H9 (cell line): ENCODE data around the gene TCFL5. TPM values are rescaled to one million over a fixed set of nuclear protein-coding genes. Genes with fewer than 3 reads are reported as not detected.

Experiments used
- DNase-seq: peaks from one replicate; pipeline ENCODE4 v3.0.0-alpha.2; 2017
- H2AFZ ChIP-seq: one replicate; pipeline ENCODE4 v1.6.1; 2013; ENCODE audit warnings: mild to moderate bottlenecking, low read length, control low read depth, moderate library complexity
- H2AK5ac ChIP-seq: 2 replicates; pipeline ENCODE4 v1.6.1; 2013; ENCODE audit warnings: low read length, control low read depth, mixed read lengths; ENCODE audit not compliant: insufficient read length
- H2BK120ac ChIP-seq: one replicate; pipeline ENCODE4 v1.6.1; 2013; ENCODE audit warnings: low read depth, mild to moderate bottlenecking, low read length, control low read depth, inconsistent platforms; ENCODE audit not compliant: poor library complexity, severe bottlenecking
- H2BK12ac ChIP-seq: 2 replicates; pipeline ENCODE4 v1.6.1; 2013; ENCODE audit warnings: low read length, control low read depth, mixed read lengths, low read depth; ENCODE audit not compliant: insufficient read length
- H2BK15ac ChIP-seq: 2 replicates; pipeline ENCODE4 v1.6.1; 2013; ENCODE audit warnings: low read depth, low read length, control low read depth
- H2BK20ac ChIP-seq: one replicate; pipeline ENCODE4 v1.6.1; 2013; ENCODE audit warnings: low read depth, mild to moderate bottlenecking, low read length, control low read depth, inconsistent platforms; ENCODE audit not compliant: poor library complexity, severe bottlenecking
- H2BK5ac ChIP-seq: 2 replicates; pipeline ENCODE4 v1.6.1; 2013; ENCODE audit warnings: low read length, control low read depth, mixed read lengths; ENCODE audit not compliant: insufficient read length
- H3K14ac ChIP-seq: 2 replicates; pipeline ENCODE4 v1.6.1; 2013; ENCODE audit warnings: low read length, control low read depth; ENCODE audit not compliant: insufficient read depth
- H3K18ac ChIP-seq: 2 replicates; pipeline ENCODE4 v1.6.1; 2013; ENCODE audit warnings: low read depth, mild to moderate bottlenecking, mixed read lengths, low read length, control low read depth; ENCODE audit not compliant: insufficient read length
- H3K23ac ChIP-seq: 2 replicates; pipeline ENCODE4 v1.6.1; 2013; ENCODE audit warnings: low read length, control low read depth, mixed read lengths, low read depth; ENCODE audit not compliant: insufficient read length
- H3K23me2 ChIP-seq: 2 replicates; pipeline ENCODE4 v1.6.1; 2013; ENCODE audit warnings: low read depth, mild to moderate bottlenecking, mixed read lengths, low read length, control low read depth; ENCODE audit not compliant: insufficient read length, poor library complexity, severe bottlenecking
- H3K27ac ChIP-seq: 2 replicates; pipeline ENCODE4 v1.5.1; 2013; ENCODE audit warnings: low read length, control low read depth, mixed read lengths, low read depth; ENCODE audit not compliant: insufficient read length
- H3K27me3 ChIP-seq: 2 replicates; pipeline ENCODE4 v1.6.1; 2013; ENCODE audit warnings: low read length, control low read depth, inconsistent platforms; ENCODE audit not compliant: insufficient read depth
- H3K4ac ChIP-seq: 2 replicates; pipeline ENCODE4 v1.6.1; 2013; ENCODE audit warnings: low read depth, mild to moderate bottlenecking, control low read depth, inconsistent platforms, low read length, moderate library complexity
- H3K4me1 ChIP-seq: 2 replicates; pipeline ENCODE4 v1.6.1; 2013; ENCODE audit warnings: low read length, control low read depth, inconsistent platforms; ENCODE audit not compliant: insufficient read depth
- H3K4me2 ChIP-seq: 2 replicates; pipeline ENCODE4 v1.6.1; 2013; ENCODE audit warnings: low read length, control low read depth, mixed read lengths; ENCODE audit not compliant: insufficient read length, insufficient read depth
- H3K56ac ChIP-seq: 2 replicates; pipeline ENCODE4 v1.6.1; 2013; ENCODE audit warnings: low read depth, mild to moderate bottlenecking, mixed read lengths, low read length, control low read depth; ENCODE audit not compliant: insufficient read length
- H3K79me1 ChIP-seq: 2 replicates; pipeline ENCODE4 v1.6.1; 2013; ENCODE audit warnings: low read depth, mild to moderate bottlenecking, moderate library complexity, low read length, control low read depth, inconsistent platforms; ENCODE audit not compliant: insufficient read depth, poor library complexity, severe bottlenecking
- H3K79me2 ChIP-seq: 2 replicates; pipeline ENCODE4 v1.6.1; 2013; ENCODE audit warnings: low read length, control low read depth, inconsistent platforms; ENCODE audit not compliant: insufficient read depth
- H3K9ac ChIP-seq: 2 replicates; pipeline ENCODE4 v1.6.1; 2013; ENCODE audit warnings: low read length, control low read depth, mixed read lengths; ENCODE audit not compliant: insufficient read length; ENCODE audit errors: extremely low read depth
- H3K9me3 ChIP-seq: one replicate; pipeline ENCODE4 v1.6.1; 2013; ENCODE audit warnings: low read depth, low read length, inconsistent platforms; ENCODE audit not compliant: control insufficient read depth
- H3T11ph ChIP-seq: one replicate; pipeline ENCODE4 v1.6.1; 2013; ENCODE audit warnings: mild to moderate bottlenecking, low read length, control low read depth, inconsistent platforms
- H4K20me1 ChIP-seq: one replicate; pipeline ENCODE4 v1.6.1; 2013; ENCODE audit not compliant: control insufficient read depth, insufficient read length, insufficient read depth
- H4K5ac ChIP-seq: 2 replicates; pipeline ENCODE4 v1.6.1; 2013; ENCODE audit warnings: low read depth, mild to moderate bottlenecking, mixed read lengths, low read length, control low read depth; ENCODE audit not compliant: insufficient read length
- H4K8ac ChIP-seq: replicated peaks from 2 replicates; pipeline ENCODE4 v1.6.1; 2013; ENCODE audit warnings: low read length, control low read depth, mixed read lengths, low read depth; ENCODE audit not compliant: insufficient read length
- H4K91ac ChIP-seq: 2 replicates; pipeline ENCODE4 v1.6.1; 2013; ENCODE audit warnings: low read depth, mild to moderate bottlenecking, moderate library complexity, mixed read lengths, low read length, control low read depth; ENCODE audit not compliant: insufficient read length
- H3K27ac Mint-ChIP-seq, 3 experiments: 2 replicates in 2 of 3; 3 replicates in 1 of 3; pipeline ENCODE4 v1.8.0; 2020 to 2021; ENCODE audit warnings: mixed read lengths in 3 of 3, mild to moderate bottlenecking in 1 of 3, moderate library complexity in 1 of 3
- H3K27me3 Mint-ChIP-seq: 2 replicates; pipeline ENCODE4 v1.8.0; 2021; ENCODE audit warnings: low read depth, mild to moderate bottlenecking, moderate library complexity, mixed read lengths
- H3K36me3 Mint-ChIP-seq, 3 experiments: 2 replicates in 2 of 3; 3 replicates in 1 of 3; pipeline ENCODE4 v1.8.0; 2020 to 2021; ENCODE audit warnings: low read depth in 3 of 3, mixed read lengths in 3 of 3; ENCODE audit not compliant: insufficient read depth in 1 of 3
- H3K4me1 Mint-ChIP-seq, 2 experiments: 2 replicates each; pipeline ENCODE4 v1.8.0; 2020; ENCODE audit warnings: mixed read lengths in 2 of 2
- H3K4me3 Mint-ChIP-seq, 2 experiments: 2 replicates in 1 of 2; 3 replicates in 1 of 2; pipeline ENCODE4 v1.8.0; 2020 to 2021; ENCODE audit warnings: mild to moderate bottlenecking in 2 of 2, mixed read lengths in 2 of 2, moderate library complexity in 1 of 2
- H3K9me3 Mint-ChIP-seq, 2 experiments: 2 replicates in 1 of 2; 3 replicates in 1 of 2; pipeline ENCODE4 v1.8.0; 2020; ENCODE audit warnings: mild to moderate bottlenecking in 2 of 2, mixed read lengths in 2 of 2, moderate library complexity in 1 of 2
- CTCF ChIP-seq: fragments of 200-600 bp; sonication (generic); conservative IDR thresholded peaks from 3 replicates; pipeline ENCODE4 v1.8.0; 2021; ENCODE audit warnings: antibody characterized with exemption, mild to moderate bottlenecking
- WGBS: extraction: QIAGEN DNeasy Blood & Tissue Kit; methylation state at CpG from one replicate; pipeline ENCODE4 v1.1.7; 2013; ENCODE audit warnings: missing lambda C conversion rate, low lambda C conversion rate, mixed read lengths; ENCODE audit not compliant: insufficient read length; ENCODE audit errors: extremely low coverage; 5-methylcytosine and 5-hydroxymethylcytosine counted together
- total RNA-seq: library from RNA; stranded (reverse); gene quantifications from 2 replicates; pipeline ENCODE4 v1.2.1, GENCODE V29; 2021

The TCFL5 gene
- total RNA-seq, 1 experiment from 2014 or later: 16.4 TPM

GRCh38 chr20:62910777-62911497, 49.3 kb upstream of the TCFL5 start:
- no peak overlapping the region for H2BK12ac ChIP-seq
- no peak overlapping the region for H4K5ac ChIP-seq
- peaks cover 54% of the 10 kb centered on the region for H3K79me2 ChIP-seq
- H2AFZ ChIP-seq: no peak overlapping the region
- peak overlapping the region in 1 of 3 experiments; percentile 16; a peak in 1 of 7 replicates for H3K27ac Mint-ChIP-seq
- H2AK5ac ChIP-seq: no peak overlapping the region
- peaks cover 18 to 19% of the 10 kb centered on the region in 2 experiments for H3K4me1 Mint-ChIP-seq
- WGBS: no CpG with 5 or more reads among the region's 45 CpGs
- H3K36me3 Mint-ChIP-seq: peaks cover 57 to 73% (median 71%) of the 10 kb centered on the region in 3 experiments
- no peak for TF ChIP-seq CTCF
- no peaks in the 10 kb centered on the region for H3K27me3 Mint-ChIP-seq
- no peak overlapping the region for H3K4me3 Mint-ChIP-seq
- no peaks in the 10 kb centered on the region; the same call in 1 of the 2 replicates for H3K4me1 ChIP-seq
- no peak overlapping the region for H3K9ac ChIP-seq
- H3K27me3 ChIP-seq: no peaks in the 10 kb centered on the region
- peaks cover 2% of the 10 kb centered on the region for H4K20me1 ChIP-seq
- H3K23me2 ChIP-seq: no peaks in the 10 kb centered on the region
- no peak for DNase-seq
- no peak overlapping the region; the same call in 1 of the 2 replicates for H3K14ac ChIP-seq
- H2BK5ac ChIP-seq: no peak overlapping the region
- H2BK20ac ChIP-seq: no peak overlapping the region
- no peak overlapping the region for H3K23ac ChIP-seq
- no peak overlapping the region for H2BK15ac ChIP-seq
- peaks cover 26% of the 10 kb centered on the region for H3K79me1 ChIP-seq
- no peak overlapping the region for H3T11ph ChIP-seq
- no peak overlapping the region for H4K91ac ChIP-seq
- H3K4me2 ChIP-seq: no peak overlapping the region
- no peak overlapping the region for H3K18ac ChIP-seq
- no peak overlapping the region for H4K8ac ChIP-seq
- H3K9me3 Mint-ChIP-seq: no peaks in the 10 kb centered on the region
- H3K56ac ChIP-seq: no peak overlapping the region
- H2BK120ac ChIP-seq: no peak overlapping the region
- H3K27ac ChIP-seq: no peak overlapping the region
- no peak overlapping the region for H3K4ac ChIP-seq
- no peaks in the 10 kb centered on the region for H3K9me3 ChIP-seq
